ENCODE data around the gene CYTH4. TPM values are rescaled to one million over a fixed set of nuclear protein-coding genes. Genes with fewer than 3 reads are reported as not detected.

The CYTH4 gene
- total RNA-seq, 1 experiment from 2014 or later = not detected

- Histone ChIP-seq H3F3A (ENCODE audit: insufficient read depth, low read depth) (peaks cover 32% of the 10 kb centered on the region), H3K9me2 (ENCODE audit: insufficient read depth) (no peaks in the 10 kb centered on the region), H3K4me2 (peak overlapping the region; percentile 56), H3K4me1 (replicated peaks; ENCODE audit: insufficient read depth) (peaks cover 43% of the 10 kb centered on the region), H3K27ac (peak overlapping the region; percentile 52), H3K36me3 (ENCODE audit: low read depth) (no peaks in the 10 kb centered on the region), H3K79me2 (ENCODE audit: low read depth) (no peaks in the 10 kb centered on the region), H3K9me3 (ENCODE audit: insufficient read depth, low read depth) (no peaks in the 10 kb centered on the region), H2AFZ (no peak overlapping the region), H3K27me3 (ENCODE audit: insufficient read depth, low read depth) (no peaks in the 10 kb centered on the region), H3K4me3 (peak overlapping the region; percentile 8; the same call in 1 of the 2 replicates), H4K20me1 (ENCODE audit: insufficient read depth) (no peaks in the 10 kb centered on the region)
- CTCF ChIA-PET = interaction anchor here (0.6 kb wide), 1 partner anchor 91 kb away, joined by 3 read pairs; no protein-coding TSS in a partner anchor
- BruUV-seq (replicated peaks) = no TSS peak
- POLR2A ChIA-PET (ENCODE audit: unreplicated experiment) = interaction anchor here (0.5 to 0.8 kb wide), 5 partner anchors 12 to 421 kb away, joined by 3 to 38 read pairs (median 4); no protein-coding TSS in a partner anchor
- peak; percentile 57 to 76 for DNase-seq
- TF ChIP-seq EZH2 (IDR thresholded peaks at IDR 0.05; ENCODE audit: low read depth) = no peak
- no peak for TF ChIP-seq CTCF (conservative IDR thresholded peaks at IDR 0.05)
- intact Hi-C loops (cut with micrococcal nuclease; ENCODE audit: unreplicated experiment) = loop anchor here (2.0 to 10.0 kb wide), 2 partner anchors 24 to 210 kb away; no protein-coding TSS in a partner anchor
These were observed 28.0 kb upstream of the CYTH4 start for GRCh38 chr22:37254209-37254866.

- Histone ChIP-seq H3K4me1 (replicated peaks; ENCODE audit: insufficient read depth) (peaks cover 45% of the 10 kb centered on the region), H3K36me3 (ENCODE audit: low read depth) (no peaks in the 10 kb centered on the region), H3F3A (ENCODE audit: insufficient read depth, low read depth) (peaks cover 32% of the 10 kb centered on the region), H2AFZ (no peak overlapping the region), H3K4me2 (peak overlapping the region; percentile 56), H3K27ac (peak overlapping the region; percentile 52), H3K27me3 (ENCODE audit: insufficient read depth, low read depth) (no peaks in the 10 kb centered on the region), H3K4me3 (peak overlapping the region; percentile 8; the same call in 1 of the 2 replicates), H3K9me3 (ENCODE audit: insufficient read depth, low read depth) (no peaks in the 10 kb centered on the region), H3K9me2 (ENCODE audit: insufficient read depth) (no peaks in the 10 kb centered on the region), H3K79me2 (ENCODE audit: low read depth) (no peaks in the 10 kb centered on the region), H4K20me1 (ENCODE audit: insufficient read depth) (no peaks in the 10 kb centered on the region)
- POLR2A ChIA-PET (ENCODE audit: unreplicated experiment) = interaction anchor here (0.7 kb wide), 1 partner anchor 190 kb away, joined by 3 read pairs; no protein-coding TSS in a partner anchor
- intact Hi-C loops (cut with micrococcal nuclease; ENCODE audit: unreplicated experiment) = loop anchor here (2.0 to 10.0 kb wide), 4 partner anchors 24 to 708 kb away; no protein-coding TSS in a partner anchor
- TF ChIP-seq EZH2 (IDR thresholded peaks at IDR 0.05; ENCODE audit: low read depth) = no peak
- no peak for TF ChIP-seq CTCF (conservative IDR thresholded peaks at IDR 0.05)
- DNase-seq = no peak
- CTCF ChIA-PET = interaction anchor here (0.6 kb wide), 1 partner anchor 92 kb away, joined by 3 read pairs; no protein-coding TSS in a partner anchor
- BruUV-seq (replicated peaks) = no TSS peak
These were observed 27.5 kb upstream of the CYTH4 start for GRCh38 chr22:37254867-37255233.

- H3K4me2 ChIP-seq = peak overlapping the region; percentile 56
- H3K9me2 ChIP-seq (ENCODE audit: insufficient read depth) = no peaks in the 10 kb centered on the region
- no peaks in the 10 kb centered on the region for H4K20me1 ChIP-seq (ENCODE audit: insufficient read depth)
- no peak for DNase-seq
- H3K79me2 ChIP-seq (ENCODE audit: low read depth) = no peaks in the 10 kb centered on the region
- no peak overlapping the region for H3K4me3 ChIP-seq
- H2AFZ ChIP-seq = no peak overlapping the region
- no peak for TF ChIP-seq CTCF (conservative IDR thresholded peaks at IDR 0.05)
- H3F3A ChIP-seq (ENCODE audit: insufficient read depth, low read depth) = peaks cover 32% of the 10 kb centered on the region
- H3K27me3 ChIP-seq (ENCODE audit: insufficient read depth, low read depth) = no peaks in the 10 kb centered on the region
- CTCF ChIA-PET = no interaction called here
- no peaks in the 10 kb centered on the region for H3K36me3 ChIP-seq (ENCODE audit: low read depth)
- intact Hi-C loops (cut with micrococcal nuclease; ENCODE audit: unreplicated experiment) = loop anchor here (2.0 to 10.0 kb wide), 4 partner anchors 25 to 708 kb away; no protein-coding TSS in a partner anchor
- no TSS peak for BruUV-seq (replicated peaks)
- POLR2A ChIA-PET (ENCODE audit: unreplicated experiment) = no interaction called here
- H3K9me3 ChIP-seq (ENCODE audit: insufficient read depth, low read depth) = no peaks in the 10 kb centered on the region
- peaks cover 45% of the 10 kb centered on the region for H3K4me1 ChIP-seq (replicated peaks; ENCODE audit: insufficient read depth)
- no peak overlapping the region; the same call in 1 of the 2 replicates for H3K27ac ChIP-seq
These were observed 26.7 kb upstream of the CYTH4 start for GRCh38 chr22:37255558-37256006.
